ENCODE measurements around the gene NRTN.

DNA sequence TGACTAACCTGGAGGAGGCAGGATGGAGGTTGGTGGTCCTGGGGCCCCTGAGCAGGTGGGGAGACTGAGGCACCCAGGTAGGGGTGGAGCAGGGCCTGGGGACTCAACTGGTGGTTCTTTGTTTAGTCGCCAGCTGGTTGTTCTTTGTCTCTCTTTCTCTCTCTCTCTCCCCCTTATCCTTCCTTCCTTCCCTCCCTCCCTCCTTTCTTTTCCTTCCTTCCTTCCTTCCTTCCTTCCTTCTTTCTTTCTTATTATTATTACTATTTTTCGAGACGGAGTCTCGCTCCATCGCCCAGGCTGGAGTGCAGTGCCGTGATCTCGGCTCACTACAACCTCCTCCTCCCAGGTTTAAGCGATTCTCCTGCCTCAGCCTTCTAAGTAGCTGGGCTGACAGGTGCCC, 6.6 kb upstream of the NRTN start:
- TF ChIP-seq POLR2A (IDR thresholded peaks at IDR 0.05): no peak
- TF ChIP-seq, protein P1, sequence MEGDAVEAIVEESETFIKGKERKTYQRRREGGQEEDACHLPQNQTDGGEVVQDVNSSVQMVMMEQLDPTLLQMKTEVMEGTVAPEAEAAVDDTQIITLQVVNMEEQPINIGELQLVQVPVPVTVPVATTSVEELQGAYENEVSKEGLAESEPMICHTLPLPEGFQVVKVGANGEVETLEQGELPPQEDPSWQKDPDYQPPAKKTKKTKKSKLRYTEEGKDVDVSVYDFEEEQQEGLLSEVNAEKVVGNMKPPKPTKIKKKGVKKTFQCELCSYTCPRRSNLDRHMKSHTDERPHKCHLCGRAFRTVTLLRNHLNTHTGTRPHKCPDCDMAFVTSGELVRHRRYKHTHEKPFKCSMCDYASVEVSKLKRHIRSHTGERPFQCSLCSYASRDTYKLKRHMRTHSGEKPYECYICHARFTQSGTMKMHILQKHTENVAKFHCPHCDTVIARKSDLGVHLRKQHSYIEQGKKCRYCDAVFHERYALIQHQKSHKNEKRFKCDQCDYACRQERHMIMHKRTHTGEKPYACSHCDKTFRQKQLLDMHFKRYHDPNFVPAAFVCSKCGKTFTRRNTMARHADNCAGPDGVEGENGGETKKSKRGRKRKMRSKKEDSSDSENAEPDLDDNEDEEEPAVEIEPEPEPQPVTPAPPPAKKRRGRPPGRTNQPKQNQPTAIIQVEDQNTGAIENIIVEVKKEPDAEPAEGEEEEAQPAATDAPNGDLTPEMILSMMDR (IDR thresholded peaks at IDR 0.05): no peak
- no peak for TF ChIP-seq EP300 (IDR thresholded peaks at IDR 0.05)
- TF ChIP-seq POLR2AphosphoS5 (IDR thresholded peaks at IDR 0.05): no peak
